Kidney (tissue), 14 donors: ENCODE data around the gene SPP1. TPM values are rescaled to one million over a fixed set of nuclear protein-coding genes. Genes with fewer than 3 reads are reported as not detected.
A peak's percentile ranks its signal among the peaks of the same experiment; 100 is the strongest.

Experiments
- DNase-seq, 5 donors: peaks; one replicate each; pipeline ENCODE4 v3.0.0-alpha.2; 2013 to 2020
- FAIRE-seq: peaks from 2 replicates; lab custom pipeline; 2012; peaks lifted over from hg19 to GRCh38; lab: Jason Lieb, UNC
- H3K27ac ChIP-seq, 2 donors: one replicate each; pipeline ENCODE4 v1.7.0; 2013; ENCODE audit warnings: low read depth in 2 of 2, low read length in 2 of 2, inconsistent platforms in 1 of 2
- H3K27me3 ChIP-seq: one replicate; pipeline ENCODE4 v1.7.1; 2013; ENCODE audit warnings: low read length, inconsistent platforms; ENCODE audit not compliant: control insufficient read depth, insufficient read depth
- H3K36me3 ChIP-seq, 3 donors: one replicate each; pipeline versions ENCODE4 v1.7.0 to v1.7.1; 2013; ENCODE audit warnings: low read length in 3 of 3, control low read depth in 1 of 3, inconsistent platforms in 1 of 3; ENCODE audit not compliant: insufficient read depth in 3 of 3, control insufficient read depth in 2 of 3
- H3K4me1 ChIP-seq, 3 donors: one replicate each; pipeline versions ENCODE4 v1.7.0 to v1.7.1; 2013; ENCODE audit warnings: low read length in 3 of 3, inconsistent platforms in 1 of 3, low read depth in 1 of 3; ENCODE audit not compliant: control insufficient read depth in 2 of 3, insufficient read depth in 2 of 3
- H3K4me3 ChIP-seq, 3 donors: one replicate each; pipeline versions ENCODE4 v1.7.0 to v1.8.1; 2013; ENCODE audit warnings: low read length in 3 of 3, control low read depth in 1 of 3, inconsistent platforms in 1 of 3
- H3K9ac ChIP-seq, 3 donors: one replicate each; pipeline versions ENCODE4 v1.7.0 to v1.7.1; 2013; ENCODE audit warnings: low read length in 3 of 3, control low read depth in 1 of 3, inconsistent platforms in 1 of 3
- H3K9me3 ChIP-seq, 3 donors: one replicate each; pipeline versions ENCODE4 v1.7.0 to v1.7.1; 2013; ENCODE audit warnings: low read length in 3 of 3, control low read depth in 1 of 3, inconsistent platforms in 1 of 3; ENCODE audit not compliant: control insufficient read depth in 2 of 3, insufficient read depth in 1 of 3
- CTCF ChIP-seq: IDR thresholded peaks from 3 replicates; pipeline ENCODE4 v1.5.1; 2012; ENCODE audit warnings: mild to moderate bottlenecking, moderate library complexity, borderline replicate concordance; ENCODE audit not compliant: insufficient read depth; ENCODE audit errors: extremely low read depth
- intact Hi-C: fragments of 100-400 bp; cut with DNase I; formaldehyde crosslinking; loops from one replicate; pipeline ENCODE4 v1.11.1; 2022
- polyA plus RNA-seq: library from polyadenylated mRNA; stranded (reverse); fragments of 350-450 nt; fragmentation: Illumina TruSeq; extraction: RNeasy Lipid Tissue Mini Kit (QIAGEN cat#74804); gene quantifications from one replicate; pipeline ENCODE4 v1.2.3, GENCODE V29; 2014; ENCODE audit warnings: low read depth, low replicate concordance; ENCODE audit not compliant: insufficient read depth
- total RNA-seq: library from RNA; stranded (reverse); fragmentation: NEBNext Ultra II Directional; extraction: Animal tissue kit (Norgen Biotek cat#: 25700); gene quantifications from one replicate; pipeline ENCODE4 v1.2.1, GENCODE V29; 2021
- donor health status: control.
- donor health status: control.
- donor health status: control.
- donor health status: control.
- donor health status: control.
- donor health status: DM: yes; HTN: yes; CAD: no.
- donor health status: Normal renal cell carcinoma (clear cell type).

The SPP1 gene
- total and polyA plus RNA-seq, 2 donors from 2014 or later = 5,484 to 6,594 TPM

- intact Hi-C loops = loop anchor here (10.0 kb wide), 1 partner anchor 119 kb away; no protein-coding TSS in a partner anchor
- H3K27ac ChIP-seq = peak overlapping the region in 1 of 2 donors; percentile 55
- H3K9ac ChIP-seq = peak overlapping the region in 2 of 3 donors; percentile 2 to 13
- FAIRE-seq = peak; percentile 89
- peak overlapping the region in 2 of 3 donors; percentile 7 to 44 for H3K4me3 ChIP-seq
- H3K9me3 ChIP-seq = no peaks in the 10 kb centered on the region
- peaks cover 0 to 18% (median 0%) of the 10 kb centered on the region in 3 donors for H3K4me1 ChIP-seq
- TF ChIP-seq CTCF = peak; percentile 74
- DNase-seq = peak in 4 of 5 donors; percentile 55 to 79 (median 68)
- H3K27me3 ChIP-seq = peaks cover 5% of the 10 kb centered on the region
- peaks cover 0 to 5% (median 0%) of the 10 kb centered on the region in 3 donors for H3K36me3 ChIP-seq
These were observed 2.0 kb upstream of the SPP1 start for GRCh38 chr4:87973283-87974169.

GRCh38 chr4:87974856-87975462 lies 555 bp upstream of the SPP1 start:
- H3K27me3 ChIP-seq = peaks cover 5% of the 10 kb centered on the region
- H3K27ac ChIP-seq = peak overlapping the region; percentile 57 to 86
- H3K36me3 ChIP-seq = peaks cover 0 to 5% (median 2%) of the 10 kb centered on the region in 3 donors
- H3K9me3 ChIP-seq = no peaks in the 10 kb centered on the region
- FAIRE-seq = peak; percentile 69
- peak in 3 of 5 donors; percentile 30 to 87 (median 45) for DNase-seq
- peak overlapping the region in 2 of 3 donors; percentile 65 to 92 for H3K4me3 ChIP-seq
- intact Hi-C loops = loop anchor here (10.0 kb wide), 1 partner anchor 120 kb away; no protein-coding TSS in a partner anchor
- no peak for TF ChIP-seq CTCF
- H3K9ac ChIP-seq = peak overlapping the region in 1 of 3 donors; percentile 62
- peaks cover 0 to 18% (median 0%) of the 10 kb centered on the region in 3 donors for H3K4me1 ChIP-seq

GRCh38 chr4:87977521-87978278 lies 2.2 kb downstream of the SPP1 start:
- no peak for TF ChIP-seq CTCF
- Histone ChIP-seq H3K4me1 (peaks cover 0 to 13% (median 0%) of the 10 kb centered on the region in 3 donors), H3K4me3 (peak overlapping the region in 2 of 3 donors; percentile 65 to 92), H3K9me3 (no peaks in the 10 kb centered on the region), H3K36me3 (peaks cover 0 to 19% (median 7%) of the 10 kb centered on the region in 3 donors), H3K9ac (no peak overlapping the region), H3K27ac (peak overlapping the region; percentile 3 to 51), H3K27me3 (peaks cover 5% of the 10 kb centered on the region)
- FAIRE-seq = no peak
- DNase-seq = no peak
- intact Hi-C loops = loop anchor here (10.0 kb wide), 1 partner anchor 123 kb away; no protein-coding TSS in a partner anchor
